Spleen (tissue), 11 donors: ENCODE results near the gene FRMD5. TPM values are rescaled to one million over a fixed set of nuclear protein-coding genes. Genes with fewer than 3 reads are reported as not detected.
"Not testable (repeated sequence)": the region's sequence is repeated elsewhere in the genome, so short reads cannot be mapped to it uniquely, and the experiment has no call there.

Experiments used
- DNase-seq: peaks from one replicate; pipeline ENCODE4 v3.0.0-alpha.2; 2020
- H3K27ac ChIP-seq, 8 donors: fragments of 200-600 bp; sonication (generic) in 7 of 8; 1 replicate in 4 of 8; 2 replicates in 4 of 8; pipeline versions ENCODE4 v1.5.0 to v1.8.0; 2016 to 2021; ENCODE audit warnings: inconsistent platforms in 4 of 8, mild to moderate bottlenecking in 4 of 8, moderate library complexity in 1 of 8
- H3K27me3 ChIP-seq, 7 donors: fragments of 200-600 bp; sonication (generic) in 6 of 7; replicated peaks in 1 of 7; 1 replicate in 4 of 7; 2 replicates in 3 of 7; pipeline versions ENCODE4 v1.5.0 to v1.8.0; 2016 to 2021; ENCODE audit warnings: inconsistent platforms in 3 of 7, mild to moderate bottlenecking in 1 of 7
- H3K36me3 ChIP-seq, 6 donors: fragments of 200-600 bp; sonication (generic) in 5 of 6; 1 replicate in 4 of 6; 2 replicates in 2 of 6; pipeline versions ENCODE4 v1.5.0 to v1.8.0; 2016 to 2021; ENCODE audit warnings: inconsistent platforms in 2 of 6
- H3K4me1 ChIP-seq, 6 donors: fragments of 200-600 bp; sonication (generic) in 5 of 6; 1 replicate in 3 of 6; 2 replicates in 3 of 6; pipeline versions ENCODE4 v1.5.0 to v1.8.0; 2016 to 2021; ENCODE audit warnings: inconsistent platforms in 3 of 6
- H3K4me3 ChIP-seq, 8 donors: fragments of 200-600 bp; sonication (generic) in 7 of 8; 1 replicate in 4 of 8; 2 replicates in 4 of 8; pipeline versions ENCODE4 v1.5.0 to v1.8.0; 2016 to 2021; ENCODE audit warnings: inconsistent platforms in 4 of 8, mild to moderate bottlenecking in 4 of 8, moderate library complexity in 2 of 8
- H3K9me3 ChIP-seq, 8 donors: fragments of 200-600 bp; sonication (generic) in 7 of 8; 1 replicate in 4 of 8; 2 replicates in 4 of 8; pipeline versions ENCODE4 v1.5.0 to v1.8.0; 2016 to 2021; ENCODE audit warnings: inconsistent platforms in 4 of 8
- CTCF ChIP-seq, 11 experiments: fragments of 200-600 bp in 7 of 11; fragments of 450-650 bp in 4 of 11; sonication (generic) in 4 of 11; IDR thresholded peaks in 8 of 11; conservative IDR thresholded peaks in 3 of 11; 1 replicate in 7 of 11; 2 replicates in 4 of 11; pipeline versions ENCODE4 v1.4.0 to v1.8.0; 2016 to 2021; ENCODE audit warnings: antibody characterized with exemption in 11 of 11, inconsistent platforms in 4 of 11, mild to moderate bottlenecking in 1 of 11
- POLR2A ChIP-seq, 3 donors: fragments of 450-650 bp; IDR thresholded peaks; one replicate each; pipeline ENCODE4 v1.5.1; 2017; ENCODE audit warnings: antibody characterized with exemption in 3 of 3, mild to moderate bottlenecking in 1 of 3
- POLR2AphosphoS5 ChIP-seq, 3 donors: sonication (generic); formaldehyde crosslinking; IDR thresholded peaks; one replicate each; pipeline ENCODE4 v1.5.1; 2017; ENCODE audit warnings: antibody characterized with exemption in 3 of 3
- WGBS, 5 donors: extraction: QIAGEN DNeasy Blood & Tissue Kit in 3 of 5; methylation state at CpG; one replicate each; pipeline versions ENCODE4 v1.1.5 to v1.1.7; 2013 to 2018; 5-methylcytosine and 5-hydroxymethylcytosine counted together
- intact Hi-C: fragments of 100-400 bp; cut with DNase I; formaldehyde crosslinking; loops from one replicate; pipeline ENCODE4 v1.15.0; 2023; ENCODE audit warnings: low total_unique reads
- polyA plus RNA-seq, 3 donors: library from polyadenylated mRNA; stranded (reverse); fragments of 200-250 nt; gene quantifications; one replicate each; pipeline ENCODE4 v1.2.1, GENCODE V29; 2013
- total RNA-seq, 7 donors: library from RNA; depleted of rRNA in 3 of 7; stranded (reverse); fragments of >200 nt in 3 of 7; fragmentation: NEBNext Ultra II Directional in 4 of 7; extraction: Animal tissue kit (Norgen Biotek cat#: 25700) in 4 of 7; gene quantifications; one replicate each; pipeline versions ENCODE4 v1.1.0 to v1.2.1, GENCODE V29; 2016 to 2021
- donor health status: healthy with polysubstance abuse.
- donor health status: DM: no; HTN: no; CAD: no; lungs with moderate emphysema.
- donor health status: DM: no; HTN: no; CAD: no.
- donor health status: Bipolar disorder and iron deficiency.
- donor health status: healthy.
- donor health status: DM: no; HTN: no; CAD: no.
- donor health status: DM: yes; HTN: yes; CAD: no.

FRMD5 gene
- total and polyA plus RNA-seq, 10 donors, result 0.09 to 1.0 (median 0.43) TPM; not detected in 1

DNA sequence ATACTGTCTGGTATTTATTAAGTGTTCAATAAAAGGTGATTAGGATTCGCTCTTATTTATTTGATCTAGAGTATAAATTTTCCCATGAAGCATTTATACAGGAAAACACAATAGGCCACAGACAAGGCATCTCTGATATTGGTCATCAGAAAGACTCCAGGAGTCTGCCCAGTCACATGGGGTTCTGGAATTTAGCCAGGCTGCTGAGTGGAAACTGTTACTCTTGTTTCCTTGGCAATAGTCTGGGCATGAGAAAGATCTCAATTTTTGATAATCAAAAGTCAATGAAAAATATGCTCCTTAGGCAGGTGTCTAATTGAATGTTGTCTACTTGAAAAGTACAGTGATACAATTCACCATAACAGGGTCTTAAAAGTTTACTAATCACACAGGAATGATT lies 161.2 kb downstream of the FRMD5 start:
- peaks cover 0 to 10% (median under 1%) of the 10 kb centered on the region in 7 donors for H3K27me3 ChIP-seq
- intact Hi-C loops, result no loop called here
- H3K4me1 ChIP-seq, result no peaks in the 10 kb centered on the region
- H3K9me3 ChIP-seq, result peaks cover 0 to 4% (median 0%) of the 10 kb centered on the region in 8 donors
- TF ChIP-seq POLR2A (IDR thresholded peaks at IDR 0.05) (no peak), POLR2AphosphoS5 (IDR thresholded peaks at IDR 0.05) (no peak), CTCF (IDR thresholded peaks at IDR 0.05 in 8 of 11, conservative IDR thresholded peaks at IDR 0.05 in 3 of 11) (no peak)
- WGBS, 5 donors, result 84 to 93% (median 86%) methylated on average over 1 of the region's 1 CpG
- no peak for DNase-seq
- H3K36me3 ChIP-seq, result no peaks in the 10 kb centered on the region
- H3K4me3 ChIP-seq, result no peak overlapping the region
- H3K27ac ChIP-seq, result no peak overlapping the region

DNA sequence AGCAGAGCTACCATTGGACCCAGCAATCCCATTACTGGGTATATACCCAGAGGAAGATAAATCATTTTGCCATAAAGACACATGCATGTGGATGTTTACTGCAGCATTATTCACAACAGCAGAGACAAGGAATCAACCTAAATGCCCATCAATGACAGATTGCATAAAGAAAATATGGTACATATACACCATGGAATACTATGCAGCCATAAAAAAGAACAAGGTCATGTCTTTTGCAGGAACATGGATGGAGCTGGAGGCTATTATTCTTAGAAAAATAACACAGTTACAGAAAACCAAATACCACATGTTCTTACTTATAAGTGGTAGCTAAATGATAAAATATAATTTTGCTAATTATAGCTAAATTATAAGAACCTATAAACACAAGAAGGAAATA lies 162.3 kb downstream of the FRMD5 start:
- H3K27me3 ChIP-seq, H3K36me3 ChIP-seq, intact Hi-C loops, H3K27ac ChIP-seq, DNase-seq, H3K4me3 ChIP-seq, H3K4me1 ChIP-seq, H3K9me3 ChIP-seq: not testable (repeated sequence)

DNA sequence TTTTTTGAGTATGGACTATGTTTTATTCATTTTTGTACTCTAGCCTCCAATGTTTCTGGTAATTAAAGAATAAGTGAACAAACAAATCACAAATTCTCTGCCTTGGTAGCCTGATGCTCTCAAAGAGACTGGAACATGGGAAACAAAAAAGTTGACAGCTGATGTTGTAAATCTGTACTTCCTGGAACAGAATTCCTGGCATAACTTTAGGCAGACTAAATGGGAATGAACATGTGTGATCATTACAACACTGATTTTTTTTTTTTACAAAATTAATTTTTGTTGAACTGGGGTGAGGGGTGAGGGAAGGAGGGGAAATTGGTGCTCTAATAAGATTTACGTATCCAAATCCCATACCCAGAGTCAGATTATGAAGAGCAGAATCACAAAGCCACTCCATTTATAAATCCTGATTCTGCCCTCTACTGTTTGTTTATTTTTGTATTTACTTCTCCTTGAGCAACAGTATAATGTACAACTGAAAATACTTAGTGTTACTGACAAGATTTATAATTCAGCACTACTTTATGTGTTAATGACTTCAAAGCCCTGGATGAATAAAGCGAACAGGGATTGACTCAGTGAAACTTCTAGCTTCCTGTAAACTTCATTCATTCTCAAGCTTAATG lies 165.0 kb downstream of the FRMD5 start:
- TF ChIP-seq POLR2AphosphoS5 (IDR thresholded peaks at IDR 0.05) (no peak), CTCF (IDR thresholded peaks at IDR 0.05 in 8 of 11, conservative IDR thresholded peaks at IDR 0.05 in 3 of 11) (no peak), POLR2A (IDR thresholded peaks at IDR 0.05) (no peak)
- Histone ChIP-seq H3K4me1 (no peaks in the 10 kb centered on the region), H3K4me3 (no peak overlapping the region), H3K9me3 (peaks cover 0 to 4% (median 0%) of the 10 kb centered on the region in 8 donors), H3K36me3 (no peaks in the 10 kb centered on the region), H3K27me3 (peaks cover 0 to 4% (median 0%) of the 10 kb centered on the region in 7 donors), H3K27ac (no peak overlapping the region)
- intact Hi-C loops, result no loop called here
- 66 to 82% (median 81%) methylated on average over 2 of the region's 2 CpGs for WGBS, 5 donors
- DNase-seq, result no peak

GRCh38 chr15:44029003-44029402 lies 166.1 kb downstream of the FRMD5 start:
- TF ChIP-seq POLR2A (IDR thresholded peaks at IDR 0.05) (no peak), POLR2AphosphoS5 (IDR thresholded peaks at IDR 0.05) (no peak), CTCF (IDR thresholded peaks at IDR 0.05 in 8 of 11, conservative IDR thresholded peaks at IDR 0.05 in 3 of 11) (no peak)
- Histone ChIP-seq H3K27me3 (peaks cover 0 to 4% (median 0%) of the 10 kb centered on the region in 7 donors), H3K27ac (no peak overlapping the region), H3K4me3 (no peak overlapping the region), H3K4me1 (no peaks in the 10 kb centered on the region), H3K36me3 (no peaks in the 10 kb centered on the region), H3K9me3 (peaks cover 0 to 4% (median 0%) of the 10 kb centered on the region in 8 donors)
- 67 to 84% (median 78%) methylated on average over 2 of the region's 2 CpGs for WGBS, 5 donors
- DNase-seq, result no peak
- intact Hi-C loops, result no loop called here
